OCI-LY3 (cell line): ENCODE results near the gene IWS1.
"Not testable (repeated sequence)": the region's sequence is repeated elsewhere in the genome, so short reads cannot be mapped to it uniquely, and the experiment has no call there.

Experiments used
- H2AFZ ChIP-seq: fragments of 200-600, 300-600 bp; shearing (Covaris generic); 2 replicates; pipeline ENCODE4 v1.6.0; 2014; ENCODE audit warnings: antibody characterized with exemption, low read depth, low read length
- H3K27ac ChIP-seq: fragments of 200-600, 300-600 bp; sonication (generic); 2 replicates; pipeline ENCODE4 v1.5.1; 2014; ENCODE audit warnings: mild to moderate bottlenecking, low read length, moderate library complexity, mixed read lengths
- H3K27me3 ChIP-seq: fragments of 200-600, 300-600 bp; sonication (generic); 2 replicates; pipeline ENCODE4 v1.6.1; 2014; ENCODE audit warnings: low read depth, low read length, mixed read lengths
- H3K36me3 ChIP-seq: fragments of 200-600, 300-600 bp; sonication (generic); replicated peaks from 2 replicates; pipeline ENCODE3; 2014; ENCODE audit warnings: low read depth, low read length, mixed read lengths
- H3K4me1 ChIP-seq: fragments of 300-600, 200-600 bp; sonication (generic); 2 replicates; pipeline ENCODE4 v1.6.1; 2014; ENCODE audit warnings: low read length, mixed read lengths
- H3K4me2 ChIP-seq: fragments of 200-600, 300-600 bp; sonication (generic); 2 replicates; pipeline ENCODE4 v1.6.1; 2014; ENCODE audit warnings: low read length, mixed read lengths
- H3K4me3 ChIP-seq: fragments of 300-600, 200-600 bp; sonication (generic); 2 replicates; pipeline ENCODE4 v1.5.1; 2014; ENCODE audit warnings: antibody characterized with exemption, mild to moderate bottlenecking, low read length, moderate library complexity
- H3K79me2 ChIP-seq: fragments of 300-600, 200-600 bp; shearing (Covaris generic); 2 replicates; pipeline ENCODE4 v1.6.1; 2014; ENCODE audit warnings: mild to moderate bottlenecking, low read length, mixed read lengths
- H3K9ac ChIP-seq: fragments of 300-600, 200-600 bp; shearing (Covaris generic); 2 replicates; pipeline ENCODE4 v1.6.0; 2014; ENCODE audit warnings: mild to moderate bottlenecking, low read length, moderate library complexity
- H3K9me3 ChIP-seq: fragments of 200-600, 300-600 bp; shearing (Covaris generic); 2 replicates; pipeline ENCODE4 v1.6.1; 2014; ENCODE audit warnings: low read length, mixed read lengths; ENCODE audit not compliant: insufficient read depth
- H4K20me1 ChIP-seq: fragments of 200-600, 300-600 bp; sonication (generic); 2 replicates; pipeline ENCODE4 v1.6.1; 2016; ENCODE audit warnings: low read length, mixed read lengths; ENCODE audit not compliant: insufficient read depth
- EZH2phosphoT487 ChIP-seq: fragments of 200-600 bp; shearing (Covaris generic); IDR thresholded peaks from 2 replicates; pipeline ENCODE4 v1.6.1; 2018; ENCODE audit warnings: antibody characterized with exemption, mixed run types, low read depth
- TF ChIP-seq, protein P1 (sequence below): fragments of 200-600, 300-600 bp; sonication (generic); IDR thresholded peaks from 2 replicates; pipeline ENCODE4 v1.5.1; 2014; ENCODE audit warnings: antibody characterized with exemption, low read length, low read depth

The IWS1 gene

DNA sequence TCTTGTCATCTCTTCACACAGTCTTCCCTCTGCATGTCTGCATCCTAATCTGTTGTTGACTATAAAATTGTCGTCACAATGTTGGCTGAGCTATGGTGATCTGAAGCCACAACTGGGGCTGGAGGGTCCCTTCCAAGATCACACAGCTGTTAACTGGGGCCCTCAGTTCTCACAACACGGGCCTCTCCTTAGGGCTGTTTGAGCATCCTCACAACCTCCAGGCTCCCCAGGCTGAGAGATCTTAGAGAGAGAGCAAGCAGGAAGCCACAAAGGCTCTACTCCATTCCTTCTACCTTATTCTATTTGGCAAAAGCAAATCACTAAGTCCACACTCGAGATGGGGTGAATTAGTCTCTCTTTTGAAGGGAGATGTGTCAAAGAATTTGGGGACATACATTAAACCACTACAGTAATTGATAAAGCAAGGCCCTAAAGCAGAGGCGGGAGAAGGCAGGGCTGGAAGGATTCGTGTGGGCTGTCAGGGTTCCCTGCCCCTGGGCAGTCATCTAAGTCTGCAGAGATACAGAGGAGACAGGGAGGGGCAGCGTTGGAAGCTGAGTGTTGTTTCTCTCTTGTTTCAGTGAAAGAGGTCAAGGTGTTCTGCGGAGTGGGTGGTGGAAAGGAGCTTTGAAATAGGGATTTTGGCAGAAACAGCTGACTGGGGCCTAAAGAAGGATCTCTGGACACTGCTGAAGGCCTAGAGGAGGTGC, 25.1 kb upstream of the IWS1 start:
- Histone ChIP-seq H3K36me3 (no peaks in the 10 kb centered on the region), H4K20me1 (no peaks in the 10 kb centered on the region), H3K27ac (no peak overlapping the region), H3K4me2 (no peak overlapping the region), H3K79me2 (no peaks in the 10 kb centered on the region), H3K9me3 (no peaks in the 10 kb centered on the region), H3K9ac (no peak overlapping the region), H3K27me3 (peaks cover 20% of the 10 kb centered on the region), H3K4me3 (no peak overlapping the region), H3K4me1 (no peaks in the 10 kb centered on the region), H2AFZ (no peak overlapping the region)
- TF ChIP-seq EZH2phosphoT487, result no peak
- TF ChIP-seq, protein P1, sequence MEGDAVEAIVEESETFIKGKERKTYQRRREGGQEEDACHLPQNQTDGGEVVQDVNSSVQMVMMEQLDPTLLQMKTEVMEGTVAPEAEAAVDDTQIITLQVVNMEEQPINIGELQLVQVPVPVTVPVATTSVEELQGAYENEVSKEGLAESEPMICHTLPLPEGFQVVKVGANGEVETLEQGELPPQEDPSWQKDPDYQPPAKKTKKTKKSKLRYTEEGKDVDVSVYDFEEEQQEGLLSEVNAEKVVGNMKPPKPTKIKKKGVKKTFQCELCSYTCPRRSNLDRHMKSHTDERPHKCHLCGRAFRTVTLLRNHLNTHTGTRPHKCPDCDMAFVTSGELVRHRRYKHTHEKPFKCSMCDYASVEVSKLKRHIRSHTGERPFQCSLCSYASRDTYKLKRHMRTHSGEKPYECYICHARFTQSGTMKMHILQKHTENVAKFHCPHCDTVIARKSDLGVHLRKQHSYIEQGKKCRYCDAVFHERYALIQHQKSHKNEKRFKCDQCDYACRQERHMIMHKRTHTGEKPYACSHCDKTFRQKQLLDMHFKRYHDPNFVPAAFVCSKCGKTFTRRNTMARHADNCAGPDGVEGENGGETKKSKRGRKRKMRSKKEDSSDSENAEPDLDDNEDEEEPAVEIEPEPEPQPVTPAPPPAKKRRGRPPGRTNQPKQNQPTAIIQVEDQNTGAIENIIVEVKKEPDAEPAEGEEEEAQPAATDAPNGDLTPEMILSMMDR, result no peak

DNA sequence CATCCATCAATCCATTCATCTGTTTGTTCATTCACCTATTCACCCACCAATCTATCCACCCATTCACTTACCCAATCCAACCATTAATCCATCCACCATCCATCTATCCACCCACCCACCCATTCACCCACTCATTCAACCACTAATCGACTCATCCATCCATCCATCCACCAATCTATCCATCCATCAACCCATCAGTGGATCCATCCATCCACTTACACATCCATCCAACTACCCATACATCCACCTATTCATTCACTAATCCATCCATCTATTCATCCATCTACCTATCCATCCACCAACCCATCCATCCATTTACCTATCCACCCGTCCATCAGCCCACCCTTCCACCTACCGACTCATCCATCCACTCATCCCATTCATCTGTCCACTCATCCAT, 20.5 kb upstream of the IWS1 start:
- no peaks in the 10 kb centered on the region for H3K79me2 ChIP-seq

DNA sequence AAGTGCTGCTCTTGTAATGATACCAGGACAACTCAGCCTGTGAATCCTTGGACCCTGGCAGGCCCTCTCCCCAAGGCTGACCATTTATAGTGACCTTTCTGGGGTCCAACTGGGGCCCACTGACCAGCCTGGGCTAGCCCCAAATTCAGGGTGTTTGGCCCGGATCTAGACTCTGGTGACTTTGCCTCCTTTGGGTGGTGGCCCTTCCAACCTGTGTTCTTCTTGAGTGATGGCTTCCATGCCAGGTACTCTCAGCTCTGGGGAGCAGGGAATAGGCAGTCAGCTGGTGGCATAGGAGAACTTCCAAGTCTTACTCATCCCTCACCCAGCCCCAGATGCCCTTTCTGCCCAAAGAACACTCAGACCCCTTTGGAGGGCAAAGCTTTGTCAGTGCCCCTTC, 19.5 kb upstream of the IWS1 start:
- Histone ChIP-seq H3K9me3 (no peaks in the 10 kb centered on the region), H3K4me3 (no peak overlapping the region), H2AFZ (no peak overlapping the region), H4K20me1 (no peaks in the 10 kb centered on the region), H3K27me3 (peaks cover 25% of the 10 kb centered on the region), H3K9ac (no peak overlapping the region), H3K4me2 (no peak overlapping the region), H3K4me1 (no peaks in the 10 kb centered on the region), H3K36me3 (no peaks in the 10 kb centered on the region), H3K27ac (no peak overlapping the region), H3K79me2 (no peaks in the 10 kb centered on the region)
- TF ChIP-seq, protein P1, result no peak
- TF ChIP-seq EZH2phosphoT487, result no peak

More for the DNA sequence above, 20.5 kb upstream of the IWS1 start:
- Histone ChIP-seq H3K9ac (no peak overlapping the region), H3K4me3 (no peak overlapping the region), H3K27ac (no peak overlapping the region), H3K27me3 (peaks cover 24% of the 10 kb centered on the region), H3K4me2 (no peak overlapping the region), H4K20me1 (no peaks in the 10 kb centered on the region), H3K4me1 (no peaks in the 10 kb centered on the region), H2AFZ (no peak overlapping the region), H3K36me3 (no peaks in the 10 kb centered on the region), H3K9me3 (no peaks in the 10 kb centered on the region)
- TF ChIP-seq, protein P1, result no peak
- TF ChIP-seq EZH2phosphoT487, result no peak

DNA sequence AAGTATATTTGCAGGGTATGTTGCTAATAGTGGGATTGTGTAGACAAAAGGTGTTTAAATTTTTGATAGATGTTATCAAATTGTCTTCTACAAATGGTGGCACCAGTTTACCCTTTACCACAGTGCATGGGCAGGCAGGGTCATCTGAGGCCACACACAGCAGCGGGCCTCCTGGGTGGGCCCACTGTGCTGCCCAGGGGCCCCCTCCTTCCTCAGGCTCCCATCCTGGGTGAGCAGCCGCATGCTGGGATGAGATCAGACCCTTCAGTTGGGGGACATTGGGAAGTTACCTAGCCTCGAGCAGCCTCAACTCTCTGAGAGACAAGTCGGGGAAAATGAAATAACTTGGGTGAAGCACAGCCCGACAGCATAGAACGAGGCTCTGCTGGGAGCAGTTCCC, 18.9 kb upstream of the IWS1 start:
- Histone ChIP-seq H2AFZ (no peak overlapping the region), H4K20me1 (no peaks in the 10 kb centered on the region), H3K4me3 (no peak overlapping the region), H3K27ac (no peak overlapping the region), H3K9me3 (no peaks in the 10 kb centered on the region), H3K4me2 (no peak overlapping the region), H3K4me1 (no peaks in the 10 kb centered on the region), H3K9ac (no peak overlapping the region), H3K36me3 (no peaks in the 10 kb centered on the region), H3K27me3 (peaks cover 25% of the 10 kb centered on the region), H3K79me2 (no peaks in the 10 kb centered on the region)
- TF ChIP-seq, protein P1, result no peak
- TF ChIP-seq EZH2phosphoT487, result no peak

DNA sequence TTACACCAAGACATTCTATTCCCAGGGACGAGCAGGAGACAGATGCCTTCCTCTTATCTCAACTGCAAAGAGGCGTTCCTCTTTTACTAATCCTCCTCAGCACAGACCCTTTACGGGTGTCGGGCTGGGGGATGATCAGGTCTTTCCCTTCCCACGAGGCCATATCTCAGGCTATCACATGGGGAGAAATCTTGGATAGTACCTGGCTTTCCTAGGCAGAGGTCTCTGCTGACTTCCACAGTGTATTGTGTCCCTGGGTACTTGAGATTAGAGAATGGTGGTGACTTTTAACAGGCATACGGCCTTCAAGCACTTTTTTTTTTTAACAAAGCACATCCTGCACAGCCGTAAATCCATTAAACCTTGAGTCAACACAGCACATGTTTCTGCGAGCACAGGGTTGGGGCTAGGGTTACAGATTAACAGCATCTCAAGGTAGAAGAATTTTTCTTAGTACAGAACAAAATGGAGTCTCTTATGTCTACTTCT, 16.8 kb upstream of the IWS1 start:
- H3K9ac ChIP-seq, H3K4me3 ChIP-seq, H4K20me1 ChIP-seq, H3K27ac ChIP-seq, H2AFZ ChIP-seq, H3K36me3 ChIP-seq, H3K4me2 ChIP-seq, H3K4me1 ChIP-seq, H3K9me3 ChIP-seq, H3K79me2 ChIP-seq: not testable (repeated sequence)
- H3K27me3 ChIP-seq, result peaks cover 19% of the 10 kb centered on the region; the same call in 1 of the 2 replicates
